ENCODE data around the gene LGALS1. TPM values are rescaled to one million over a fixed set of nuclear protein-coding genes. Genes with fewer than 3 reads are reported as not detected.

Gene LGALS1
- total RNA-seq, 6 experiments from 2014 or later = 34.7 to 267 (median 141) TPM

GRCh38 chr22:37680191-37680851, 4.9 kb downstream of the LGALS1 start:
- TF ChIP-seq CTCF (IDR thresholded peaks at IDR 0.05) (no peak), POLR2A (IDR thresholded peaks at IDR 0.05) (no peak)
- H3K36me3 ChIP-seq = no peaks in the 10 kb centered on the region
- DNase-seq = no peak
- H3K4me1 ChIP-seq = peaks cover 0 to 33% (median 9%) of the 10 kb centered on the region in 4 donors
- H3K27me3 ChIP-seq = no peaks in the 10 kb centered on the region
- intact Hi-C loops (cut with DNase I) = loop anchor here in 1 of 2 donors (5.0 to 10.0 kb wide), 2 partner anchors 38 to 54 kb away; no protein-coding TSS in a partner anchor
- no peak for ATAC-seq
- H3K9me3 ChIP-seq = no peaks in the 10 kb centered on the region
- no peak overlapping the region for H3K4me3 ChIP-seq
- no peak overlapping the region for H3K27ac ChIP-seq
- WGBS (ENCODE audit: insufficient coverage, low coverage, low lambda C conversion rate, missing lambda C conversion rate) = 87% methylated on average over 7 of the region's 7 CpGs

GRCh38 chr22:37681001-37681424, 5.6 kb downstream of the LGALS1 start:
- WGBS (ENCODE audit: insufficient coverage, low coverage, low lambda C conversion rate, missing lambda C conversion rate) = no CpG with 5 or more reads among the region's 2 CpGs
- Histone ChIP-seq H3K4me1 (peaks cover 0 to 33% (median 8%) of the 10 kb centered on the region in 4 donors), H3K27me3 (no peaks in the 10 kb centered on the region), H3K36me3 (no peaks in the 10 kb centered on the region), H3K4me3 (no peak overlapping the region), H3K9me3 (no peaks in the 10 kb centered on the region), H3K27ac (no peak overlapping the region)
- DNase-seq (no peak), ATAC-seq (no peak)
- intact Hi-C loops (cut with DNase I) = loop anchor here in 1 of 2 donors (5.0 to 10.0 kb wide), 2 partner anchors 39 to 54 kb away; no protein-coding TSS in a partner anchor
- TF ChIP-seq CTCF (IDR thresholded peaks at IDR 0.05) (no peak), POLR2A (IDR thresholded peaks at IDR 0.05) (no peak)

GRCh38 chr22:37681556-37682049, 6.2 kb downstream of the LGALS1 start:
- Histone ChIP-seq H3K27ac (no peak overlapping the region), H3K4me3 (no peak overlapping the region), H3K27me3 (no peaks in the 10 kb centered on the region), H3K9me3 (no peaks in the 10 kb centered on the region), H3K4me1 (peaks cover 0 to 28% (median 8%) of the 10 kb centered on the region in 4 donors), H3K36me3 (no peaks in the 10 kb centered on the region)
- no CpG with 5 or more reads among the region's 6 CpGs for WGBS (ENCODE audit: insufficient coverage, low coverage, low lambda C conversion rate, missing lambda C conversion rate)
- intact Hi-C loops (cut with DNase I) = loop anchor here in 1 of 2 donors (5.0 to 10.0 kb wide), 2 partner anchors 39 to 53 kb away; no protein-coding TSS in a partner anchor
- TF ChIP-seq POLR2A (IDR thresholded peaks at IDR 0.05) (no peak), CTCF (IDR thresholded peaks at IDR 0.05) (peak; percentile 89 to 91 (median 90))
- ATAC-seq (peak; percentile 59 to 83 (median 75)), DNase-seq (peak; percentile 66 to 87 (median 85))

- Histone ChIP-seq H3K4me1 (peaks cover 0 to 29% (median 13%) of the 10 kb centered on the region in 4 donors), H3K36me3 (peaks cover 0 to 15% (median 2%) of the 10 kb centered on the region in 4 donors), H3K9me3 (no peaks in the 10 kb centered on the region), H3K27ac (peak overlapping the region in 2 of 3 donors; percentile 31 to 51), H3K27me3 (no peaks in the 10 kb centered on the region), H3K4me3 (no peak overlapping the region)
- peak in 2 of 3 donors; percentile 65 to 79 for DNase-seq
- 49% methylated on average over 16 of the region's 16 CpGs for WGBS (ENCODE audit: insufficient coverage, low coverage, low lambda C conversion rate, missing lambda C conversion rate)
- intact Hi-C loops (cut with DNase I) = loop anchor here in 1 of 2 donors (5.0 to 10.0 kb wide), 2 partner anchors 43 to 50 kb away; no protein-coding TSS in a partner anchor
- peak; percentile 30 to 62 (median 51) for ATAC-seq
- TF ChIP-seq CTCF (IDR thresholded peaks at IDR 0.05) = no peak
- no peak for TF ChIP-seq POLR2A (IDR thresholded peaks at IDR 0.05)
Observed at GRCh38 chr22:37684803-37685615, 9.6 kb downstream of the LGALS1 start.

All from right lobe of liver (tissue), 6 donors.